Type B pancreatic cell (in vitro differentiated cells): ENCODE results near the gene NCK2. TPM values are rescaled to one million over a fixed set of nuclear protein-coding genes. Genes with fewer than 3 reads are reported as not detected.

ENCODE experiments used
- DNase-seq: peaks from one replicate; pipeline ENCODE4 v3.0.0; 2021; ENCODE audit warnings: mixed read lengths; ENCODE audit not compliant: unreplicated experiment; ENCODE audit errors: extremely low spot score
- H3K27ac Mint-ChIP-seq: 2 replicates; pipeline ENCODE4 v1.8.0; 2021; ENCODE audit warnings: mild to moderate bottlenecking, mixed read lengths
- H3K27me3 Mint-ChIP-seq: 2 replicates; pipeline ENCODE4 v1.8.0; 2021; ENCODE audit warnings: mixed read lengths
- H3K36me3 Mint-ChIP-seq: 2 replicates; pipeline ENCODE4 v1.8.0; 2021; ENCODE audit warnings: mixed read lengths
- H3K4me1 Mint-ChIP-seq: one replicate; pipeline ENCODE4 v1.8.0; 2021; ENCODE audit warnings: mixed read lengths; ENCODE audit not compliant: unreplicated experiment
- H3K4me3 Mint-ChIP-seq: 2 replicates; pipeline ENCODE4 v1.8.0; 2021; ENCODE audit warnings: mild to moderate bottlenecking, mixed read lengths
- H3K9me3 Mint-ChIP-seq: 2 replicates; pipeline ENCODE4 v1.8.0; 2021; ENCODE audit warnings: mixed read lengths
- CTCF ChIP-seq: fragments of 200-600 bp; sonication (generic); conservative IDR thresholded peaks from 2 replicates; pipeline ENCODE4 v1.5.0; 2021; ENCODE audit warnings: antibody characterized with exemption, mild to moderate bottlenecking
- total RNA-seq: library from RNA; stranded (reverse); gene quantifications from 2 replicates; pipeline ENCODE4 v1.2.1, GENCODE V29; 2021; ENCODE audit warnings: low replicate concordance

The NCK2 gene
- total RNA-seq, 1 donor from 2014 or later = 86.4 TPM

GRCh38 chr2:105925390-105925789, 180.7 kb downstream of the NCK2 start:
- Mint-ChIP-seq H3K4me3 (no peak overlapping the region), H3K36me3 (peaks cover 5% of the 10 kb centered on the region), H3K27ac (no peak overlapping the region), H3K4me1 (peaks cover 19% of the 10 kb centered on the region), H3K27me3 (no peaks in the 10 kb centered on the region), H3K9me3 (peaks cover 10% of the 10 kb centered on the region)
- TF ChIP-seq CTCF = no peak
- DNase-seq = peak; percentile 18

DNA sequence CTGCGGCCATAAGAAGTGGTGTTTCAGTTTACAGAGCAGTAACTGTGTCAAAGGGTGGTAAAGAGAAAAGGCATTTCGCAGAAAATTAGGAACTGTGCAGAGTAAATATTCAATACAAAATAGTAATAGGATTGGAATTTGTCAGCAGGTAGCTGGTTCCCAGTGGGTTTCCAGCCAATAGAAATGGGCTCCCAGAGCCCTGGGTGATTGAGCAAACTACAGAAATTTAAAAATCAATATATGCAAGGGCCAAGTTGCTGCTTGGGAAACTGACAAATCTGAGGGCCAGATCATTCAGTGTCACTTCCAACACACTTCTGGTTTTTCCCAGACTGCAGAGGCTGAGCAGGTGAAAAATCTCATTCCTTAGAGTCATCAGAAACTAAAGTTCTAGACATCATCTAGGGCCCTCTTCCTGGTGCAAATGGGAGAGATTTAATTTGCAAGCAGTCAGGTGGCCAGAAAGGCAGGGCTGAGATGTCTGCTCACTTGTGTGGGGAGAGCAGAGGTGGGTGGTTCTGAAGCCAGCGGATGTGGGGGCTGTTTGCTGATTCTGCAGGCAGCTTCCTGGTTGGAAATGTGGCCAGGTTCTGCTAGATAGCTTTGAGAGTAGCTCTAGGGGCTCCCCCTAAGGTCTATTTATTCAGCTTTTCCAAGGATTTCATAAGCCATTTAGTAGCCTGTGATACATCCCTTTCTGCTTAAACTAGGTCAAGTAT, 182.4 kb downstream of the NCK2 start:
- peaks cover 19% of the 10 kb centered on the region for H3K4me1 Mint-ChIP-seq
- no peaks in the 10 kb centered on the region for H3K27me3 Mint-ChIP-seq
- no peaks in the 10 kb centered on the region for H3K9me3 Mint-ChIP-seq
- DNase-seq = no peak
- H3K4me3 Mint-ChIP-seq = no peak overlapping the region
- H3K36me3 Mint-ChIP-seq = no peaks in the 10 kb centered on the region
- TF ChIP-seq CTCF = no peak
- no peak overlapping the region for H3K27ac Mint-ChIP-seq

DNA sequence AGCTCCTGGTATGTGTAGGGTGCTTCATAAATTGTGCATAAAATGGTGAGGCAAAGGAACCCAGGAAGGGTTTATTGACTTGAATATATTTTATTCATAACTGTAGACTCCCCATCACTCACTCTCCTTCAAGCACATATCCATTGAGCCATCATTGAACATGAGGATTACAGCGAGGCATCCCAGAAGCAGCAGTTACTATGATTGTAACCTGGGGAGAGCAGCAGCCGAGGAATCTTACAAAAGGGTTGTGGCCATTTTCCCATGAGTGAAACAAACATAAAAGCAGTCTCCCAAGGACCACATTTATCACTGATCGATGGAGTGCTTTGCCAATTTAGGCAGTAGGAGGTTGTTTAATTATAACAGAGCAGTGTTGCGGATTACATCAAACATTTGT, 183.4 kb downstream of the NCK2 start:
- Mint-ChIP-seq H3K27ac (no peak overlapping the region), H3K4me1 (peaks cover 19% of the 10 kb centered on the region), H3K27me3 (no peaks in the 10 kb centered on the region), H3K9me3 (no peaks in the 10 kb centered on the region), H3K36me3 (no peaks in the 10 kb centered on the region), H3K4me3 (no peak overlapping the region)
- TF ChIP-seq CTCF = no peak
- no peak for DNase-seq

- H3K27me3 Mint-ChIP-seq = no peaks in the 10 kb centered on the region
- peaks cover 19% of the 10 kb centered on the region for H3K4me1 Mint-ChIP-seq
Measured at GRCh38 chr2:105928563-105928962, 183.9 kb downstream of the NCK2 start.

DNA sequence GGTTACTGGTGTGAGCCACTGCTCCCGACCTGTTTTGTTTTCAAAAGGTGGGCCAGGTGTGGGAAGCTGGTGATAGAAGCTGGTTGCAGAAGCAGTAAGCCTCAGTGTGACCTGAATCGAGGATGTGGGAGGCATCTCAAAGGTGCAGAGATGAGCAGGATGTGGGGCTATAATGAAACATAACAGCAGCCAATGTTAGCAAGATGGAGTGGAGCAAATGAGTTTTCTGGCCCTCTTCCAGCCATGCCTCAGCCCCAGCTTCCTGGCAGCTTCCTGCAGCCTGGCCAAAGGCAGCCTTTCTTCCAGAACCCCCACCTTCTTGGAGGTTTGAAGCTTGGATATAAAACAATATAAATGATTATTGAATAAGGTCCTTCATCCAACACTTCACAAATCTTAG, 184.8 kb downstream of the NCK2 start:
- H3K27me3 Mint-ChIP-seq = no peaks in the 10 kb centered on the region
- H3K27ac Mint-ChIP-seq = no peak overlapping the region
- no peak for DNase-seq
- H3K4me1 Mint-ChIP-seq = peaks cover 19% of the 10 kb centered on the region
- H3K9me3 Mint-ChIP-seq = no peaks in the 10 kb centered on the region
- no peaks in the 10 kb centered on the region for H3K36me3 Mint-ChIP-seq
- TF ChIP-seq CTCF = no peak
- no peak overlapping the region for H3K4me3 Mint-ChIP-seq

More at GRCh38 chr2:105928563-105928962, 183.9 kb downstream of the NCK2 start:
- Mint-ChIP-seq H3K4me3 (no peak overlapping the region), H3K27ac (no peak overlapping the region), H3K9me3 (no peaks in the 10 kb centered on the region), H3K36me3 (no peaks in the 10 kb centered on the region)
- DNase-seq = no peak
- TF ChIP-seq CTCF = no peak
